Measurements from ENCODE around the gene PPP1R12B.
"Not testable (repeated sequence)": the region's sequence is repeated elsewhere in the genome, so short reads cannot be mapped to it uniquely, and the experiment has no call there.

The PPP1R12B gene

GRCh38 chr1:202620036-202620435 lies 271.5 kb downstream of the PPP1R12B start:
- DNase-seq, result not testable (repeated sequence)

- no peak for DNase-seq
Observed at GRCh38 chr1:202621446-202621845, 272.9 kb downstream of the PPP1R12B start.

- DNase-seq, result no peak
Observed at GRCh38 chr1:202622388-202622787, 273.9 kb downstream of the PPP1R12B start.

- DNase-seq, result no peak
Observed at GRCh38 chr1:202623075-202623474, 274.6 kb downstream of the PPP1R12B start.

GRCh38 chr1:202623476-202623875 lies 275.0 kb downstream of the PPP1R12B start:
- not testable (repeated sequence) for DNase-seq

- DNase-seq, result no peak
Observed at GRCh38 chr1:202624088-202624780, 275.7 kb downstream of the PPP1R12B start.

- no peak for DNase-seq
Observed at GRCh38 chr1:202624781-202625108, 276.2 kb downstream of the PPP1R12B start.

- peak; percentile 47 for DNase-seq
Observed at GRCh38 chr1:202625416-202626360, 277.2 kb downstream of the PPP1R12B start.

- not testable (repeated sequence) for DNase-seq
Observed at GRCh38 chr1:202627036-202627435, 278.5 kb downstream of the PPP1R12B start.

GRCh38 chr1:202627841-202628565 lies 279.5 kb downstream of the PPP1R12B start:
- DNase-seq, result no peak

- DNase-seq, result no peak
Observed at GRCh38 chr1:202628646-202629215, 280.2 kb downstream of the PPP1R12B start.

GRCh38 chr1:202629257-202629811 lies 280.8 kb downstream of the PPP1R12B start:
- not testable (repeated sequence) for DNase-seq

- DNase-seq, result not testable (repeated sequence)
Observed at GRCh38 chr1:202630096-202630495, 281.6 kb downstream of the PPP1R12B start.

GRCh38 chr1:202630541-202630940 lies 282.0 kb downstream of the PPP1R12B start:
- DNase-seq, result no peak

- no peak for DNase-seq
Observed at GRCh38 chr1:202631076-202631923, 282.8 kb downstream of the PPP1R12B start.

GRCh38 chr1:202632241-202632640 lies 283.7 kb downstream of the PPP1R12B start:
- DNase-seq, result no peak

GRCh38 chr1:202636171-202636570 lies 287.7 kb downstream of the PPP1R12B start:
- not testable (repeated sequence) for DNase-seq

- DNase-seq, result not testable (repeated sequence)
Observed at GRCh38 chr1:202637321-202638018, 289.0 kb downstream of the PPP1R12B start.

GRCh38 chr1:202638019-202638700 lies 289.7 kb downstream of the PPP1R12B start:
- peak; percentile 57 for DNase-seq

GRCh38 chr1:202638701-202639305 lies 290.3 kb downstream of the PPP1R12B start:
- not testable (repeated sequence) for DNase-seq
